Chondrocyte (in vitro differentiated cells): Measurements from ENCODE around the gene KLRF1. TPM values are rescaled to one million over a fixed set of nuclear protein-coding genes. Genes with fewer than 3 reads are reported as not detected.

Experiments
- DNase-seq: peaks from one replicate; pipeline ENCODE4 v3.0.0; 2021; ENCODE audit warnings: mixed read lengths, low spot score
- H3K27ac Mint-ChIP-seq: one replicate; pipeline ENCODE4 v1.8.0; 2021; ENCODE audit warnings: mild to moderate bottlenecking, moderate library complexity, mixed read lengths; ENCODE audit not compliant: unreplicated experiment
- H3K27me3 Mint-ChIP-seq: 2 replicates; pipeline ENCODE4 v1.8.0; 2021; ENCODE audit warnings: low read depth, mixed read lengths
- H3K36me3 Mint-ChIP-seq: 2 replicates; pipeline ENCODE4 v1.8.0; 2021; ENCODE audit warnings: low read depth, mixed read lengths
- H3K4me1 Mint-ChIP-seq: 2 replicates; pipeline ENCODE4 v1.8.0; 2021; ENCODE audit warnings: low read depth, mild to moderate bottlenecking, mixed read lengths
- H3K4me3 Mint-ChIP-seq: one replicate; pipeline ENCODE4 v1.8.0; 2021; ENCODE audit warnings: mild to moderate bottlenecking, moderate library complexity, mixed read lengths; ENCODE audit not compliant: unreplicated experiment
- H3K9me3 Mint-ChIP-seq: 2 replicates; pipeline ENCODE4 v1.8.0; 2021; ENCODE audit warnings: low read depth, mixed read lengths
- total RNA-seq: library from RNA; stranded (reverse); gene quantifications from 3 replicates; pipeline ENCODE4 v1.2.1, GENCODE V29; 2021
- TF ChIP-seq, protein P1 (sequence below): fragments of 200-600 bp; sonication (generic); IDR thresholded peaks from 2 replicates; pipeline ENCODE4 v1.5.0; 2021; ENCODE audit warnings: antibody characterized with exemption, mild to moderate bottlenecking, moderate library complexity

KLRF1 gene
- total RNA-seq, 1 donor from 2014 or later: not detected

DNA sequence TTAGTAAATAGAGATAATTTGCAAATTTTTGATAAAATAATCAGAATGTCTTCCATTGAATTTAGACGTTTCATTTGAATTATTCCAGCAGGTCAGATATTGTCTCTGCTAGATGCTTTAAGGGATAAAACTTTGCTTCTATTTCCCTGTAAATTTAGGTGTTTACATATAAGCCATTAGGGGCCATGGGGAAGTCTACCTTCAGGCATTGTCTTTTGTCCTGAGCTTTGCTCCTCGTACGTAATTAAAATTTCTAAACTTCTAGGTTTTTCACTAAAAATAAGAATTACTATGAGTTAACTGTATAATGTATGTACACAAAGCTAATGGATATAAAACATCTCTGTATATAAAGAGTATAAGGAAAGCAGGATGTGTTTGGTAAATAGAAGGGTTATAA is 42.5 kb upstream of the KLRF1 start:
- H3K27ac Mint-ChIP-seq: no peak overlapping the region
- H3K27me3 Mint-ChIP-seq: peaks cover 2% of the 10 kb centered on the region
- TF ChIP-seq, protein P1, sequence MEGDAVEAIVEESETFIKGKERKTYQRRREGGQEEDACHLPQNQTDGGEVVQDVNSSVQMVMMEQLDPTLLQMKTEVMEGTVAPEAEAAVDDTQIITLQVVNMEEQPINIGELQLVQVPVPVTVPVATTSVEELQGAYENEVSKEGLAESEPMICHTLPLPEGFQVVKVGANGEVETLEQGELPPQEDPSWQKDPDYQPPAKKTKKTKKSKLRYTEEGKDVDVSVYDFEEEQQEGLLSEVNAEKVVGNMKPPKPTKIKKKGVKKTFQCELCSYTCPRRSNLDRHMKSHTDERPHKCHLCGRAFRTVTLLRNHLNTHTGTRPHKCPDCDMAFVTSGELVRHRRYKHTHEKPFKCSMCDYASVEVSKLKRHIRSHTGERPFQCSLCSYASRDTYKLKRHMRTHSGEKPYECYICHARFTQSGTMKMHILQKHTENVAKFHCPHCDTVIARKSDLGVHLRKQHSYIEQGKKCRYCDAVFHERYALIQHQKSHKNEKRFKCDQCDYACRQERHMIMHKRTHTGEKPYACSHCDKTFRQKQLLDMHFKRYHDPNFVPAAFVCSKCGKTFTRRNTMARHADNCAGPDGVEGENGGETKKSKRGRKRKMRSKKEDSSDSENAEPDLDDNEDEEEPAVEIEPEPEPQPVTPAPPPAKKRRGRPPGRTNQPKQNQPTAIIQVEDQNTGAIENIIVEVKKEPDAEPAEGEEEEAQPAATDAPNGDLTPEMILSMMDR: no peak
- DNase-seq: no peak
- no peak overlapping the region for H3K4me3 Mint-ChIP-seq
- H3K36me3 Mint-ChIP-seq: no peaks in the 10 kb centered on the region
- H3K4me1 Mint-ChIP-seq: no peaks in the 10 kb centered on the region
- peaks cover 4% of the 10 kb centered on the region for H3K9me3 Mint-ChIP-seq

GRCh38 chr12:9786726-9787717 is 40.3 kb upstream of the KLRF1 start:
- no peak for DNase-seq
- no peak overlapping the region for H3K27ac Mint-ChIP-seq
- H3K4me1 Mint-ChIP-seq: no peaks in the 10 kb centered on the region

GRCh38 chr12:9792185-9792900 is 34.9 kb upstream of the KLRF1 start:
- Mint-ChIP-seq H3K36me3 (no peaks in the 10 kb centered on the region), H3K27ac (no peak overlapping the region), H3K27me3 (no peaks in the 10 kb centered on the region), H3K4me3 (no peak overlapping the region), H3K9me3 (peaks cover 8% of the 10 kb centered on the region), H3K4me1 (no peaks in the 10 kb centered on the region)
- DNase-seq: no peak
- TF ChIP-seq, protein P1: no peak

More at GRCh38 chr12:9786726-9787717, 40.3 kb upstream of the KLRF1 start:
- Mint-ChIP-seq H3K27me3 (peaks cover 2% of the 10 kb centered on the region), H3K4me3 (no peak overlapping the region), H3K36me3 (no peaks in the 10 kb centered on the region), H3K9me3 (peaks cover 8% of the 10 kb centered on the region)
- TF ChIP-seq, protein P1: no peak

DNA sequence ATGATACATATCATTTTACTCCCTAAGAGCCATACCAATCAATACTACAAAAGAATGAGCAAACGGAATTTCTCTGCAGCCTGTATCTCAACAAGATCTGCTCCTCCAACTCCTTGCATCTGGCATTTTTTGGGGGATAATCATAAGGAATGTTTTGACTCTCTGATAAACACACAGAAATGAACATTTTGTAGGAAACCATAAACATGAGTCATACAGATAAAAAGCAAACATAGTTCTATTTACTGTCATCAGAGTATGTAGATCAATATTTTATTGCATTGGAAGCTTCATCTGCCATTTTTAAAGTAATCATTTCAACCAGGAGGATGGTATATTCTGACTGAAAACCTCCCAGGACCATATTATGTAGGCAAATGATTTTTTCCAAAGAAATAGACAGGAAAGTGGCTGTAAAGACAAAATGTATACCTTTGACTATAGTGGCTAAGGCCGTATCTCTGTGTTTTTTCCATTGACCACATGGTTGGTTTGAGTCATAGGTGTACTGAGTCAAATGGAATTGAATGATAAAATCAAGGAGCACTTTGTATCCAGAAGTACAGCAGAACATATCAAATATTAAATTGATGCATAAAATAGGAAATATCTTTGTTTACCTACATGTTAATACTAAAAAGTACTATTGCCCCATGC is 34.2 kb upstream of the KLRF1 start:
- Mint-ChIP-seq H3K4me1 (no peaks in the 10 kb centered on the region), H3K27me3 (no peaks in the 10 kb centered on the region), H3K36me3 (no peaks in the 10 kb centered on the region), H3K27ac (no peak overlapping the region), H3K4me3 (no peak overlapping the region), H3K9me3 (peaks cover 8% of the 10 kb centered on the region)
- TF ChIP-seq, protein P1: no peak
- no peak for DNase-seq
